ENCODE data around the gene AKNA. TPM values are rescaled to one million over a fixed set of nuclear protein-coding genes. Genes with fewer than 3 reads are reported as not detected.

Gene AKNA
- total RNA-seq, 1 experiment from 2014 or later: 20.6 TPM

DNA sequence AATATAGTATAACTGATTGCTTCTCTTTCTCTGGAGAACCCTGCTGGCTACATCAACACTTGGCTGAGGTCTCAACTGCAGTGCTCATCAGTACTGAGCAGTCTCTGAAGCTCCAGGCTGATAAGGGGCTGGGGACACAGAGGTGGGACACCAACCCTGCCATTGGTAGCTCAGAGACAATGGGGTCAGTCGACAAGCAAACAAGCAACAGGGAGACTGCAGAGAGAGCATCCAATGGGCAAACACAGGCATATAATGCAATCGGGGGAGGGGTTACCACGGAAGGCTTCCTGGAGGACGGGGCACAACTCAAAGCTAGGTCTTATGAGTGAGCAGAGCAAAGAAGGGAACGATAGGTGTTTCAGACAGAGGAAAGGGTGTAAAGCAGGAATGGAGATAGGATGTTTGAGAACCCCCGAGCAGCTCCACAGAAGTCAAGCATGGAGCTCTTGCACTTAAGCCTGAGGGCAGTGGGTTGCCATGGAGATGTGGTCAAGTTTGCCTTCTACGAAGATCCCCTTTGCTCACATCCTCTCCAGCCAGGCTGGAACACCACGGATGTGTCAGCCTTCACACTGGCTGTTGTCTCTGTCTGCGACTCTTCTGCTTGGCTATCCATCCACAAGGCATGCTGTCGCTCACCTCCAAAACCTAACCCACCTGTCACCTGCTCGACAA, 21.5 kb upstream of the AKNA start:
- POLR2A ChIA-PET: no interaction called here
- Histone ChIP-seq H3K4me1 (ENCODE audit: control insufficient read depth in 1 of 2, insufficient read depth in 2 of 2, low read length in 2 of 2) (no peaks in the 10 kb centered on the region), H3K4me3 (replicated peaks in 1 of 2; ENCODE audit: low read depth in 1 of 2, low read length in 2 of 2) (no peak overlapping the region), H3K79me2 (ENCODE audit: insufficient read depth, low read length) (no peaks in the 10 kb centered on the region), H3K4me2 (ENCODE audit: low read length) (no peak overlapping the region), H2AFZ (ENCODE audit: low read depth, low read length, poor library complexity, severe bottlenecking) (no peak overlapping the region), H3K9ac (ENCODE audit: low read length) (no peak overlapping the region), H4K20me1 (ENCODE audit: insufficient read depth) (no peaks in the 10 kb centered on the region), H3K9me2 (ENCODE audit: insufficient read depth) (no peaks in the 10 kb centered on the region), H3K27me3 (ENCODE audit: insufficient read depth, low read length) (no peaks in the 10 kb centered on the region), H3K9me3 (ENCODE audit: control insufficient read depth in 1 of 2, insufficient read depth in 1 of 2, low read depth in 1 of 2, low read length in 2 of 2) (no peaks in the 10 kb centered on the region), H3K36me3 (ENCODE audit: control insufficient read depth in 1 of 2, insufficient read depth in 2 of 2, low read length in 2 of 2) (no peaks in the 10 kb centered on the region), H3K27ac (ENCODE audit: low read depth, low read length) (no peak overlapping the region)
- intact Hi-C loops (cut with micrococcal nuclease): loop anchor here (5.0 kb wide), 1 partner anchor 78 kb away; no protein-coding TSS in a partner anchor
- no TSS peak for BruUV-seq (replicated peaks)
- RAD21 ChIA-PET (ENCODE audit: low non-redundant PET in 1 of 2, low total read pairs in 2 of 2, uncharacterized antibody in 2 of 2, unreplicated experiment in 2 of 2): no interaction called here
- ATAC-seq (no peak), DNase-seq (ENCODE audit: low read depth, low spot score) (no peak)
- CTCF ChIA-PET: no interaction called here
- TF ChIP-seq SIN3A (IDR thresholded peaks at IDR 0.05; ENCODE audit: low read depth) (no peak), EGR1 (IDR thresholded peaks at IDR 0.05; ENCODE audit: low read depth) (no peak), TCF7L2 (IDR thresholded peaks at IDR 0.05; ENCODE audit: borderline replicate concordance, extremely low read depth, insufficient read depth, insufficient read length) (no peak), MAX (IDR thresholded peaks at IDR 0.05) (no peak), ZNF274 (IDR thresholded peaks at IDR 0.05; ENCODE audit: low read depth, low read length) (no peak), ELF1 (IDR thresholded peaks at IDR 0.05; ENCODE audit: borderline replicate concordance, low read depth) (no peak), ATF3 (IDR thresholded peaks at IDR 0.05) (no peak), RAD21 (IDR thresholded peaks at IDR 0.05; ENCODE audit: low read depth) (no peak), CBX3 (IDR thresholded peaks at IDR 0.05; ENCODE audit: low read depth) (no peak), JUND (IDR thresholded peaks at IDR 0.05) (no peak), SRF (IDR thresholded peaks at IDR 0.05; ENCODE audit: low read depth) (no peak), POLR2A (IDR thresholded peaks at IDR 0.05; ENCODE audit: borderline replicate concordance, extremely low read depth, insufficient read depth, insufficient read length) (no peak), EZH2 (IDR thresholded peaks at IDR 0.05) (no peak), CEBPB (IDR thresholded peaks at IDR 0.05; ENCODE audit: low read depth) (no peak), EZH2phosphoT487 (IDR thresholded peaks at IDR 0.05; ENCODE audit: borderline replicate concordance) (no peak), ZFX (IDR thresholded peaks at IDR 0.05) (no peak)
- TF ChIP-seq, protein P1, sequence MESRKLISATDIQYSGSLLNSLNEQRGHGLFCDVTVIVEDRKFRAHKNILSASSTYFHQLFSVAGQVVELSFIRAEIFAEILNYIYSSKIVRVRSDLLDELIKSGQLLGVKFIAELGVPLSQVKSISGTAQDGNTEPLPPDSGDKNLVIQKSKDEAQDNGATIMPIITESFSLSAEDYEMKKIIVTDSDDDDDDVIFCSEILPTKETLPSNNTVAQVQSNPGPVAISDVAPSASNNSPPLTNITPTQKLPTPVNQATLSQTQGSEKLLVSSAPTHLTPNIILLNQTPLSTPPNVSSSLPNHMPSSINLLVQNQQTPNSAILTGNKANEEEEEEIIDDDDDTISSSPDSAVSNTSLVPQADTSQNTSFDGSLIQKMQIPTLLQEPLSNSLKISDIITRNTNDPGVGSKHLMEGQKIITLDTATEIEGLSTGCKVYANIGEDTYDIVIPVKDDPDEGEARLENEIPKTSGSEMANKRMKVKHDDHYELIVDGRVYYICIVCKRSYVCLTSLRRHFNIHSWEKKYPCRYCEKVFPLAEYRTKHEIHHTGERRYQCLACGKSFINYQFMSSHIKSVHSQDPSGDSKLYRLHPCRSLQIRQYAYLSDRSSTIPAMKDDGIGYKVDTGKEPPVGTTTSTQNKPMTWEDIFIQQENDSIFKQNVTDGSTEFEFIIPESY (IDR thresholded peaks at IDR 0.05; ENCODE audit: extremely low read depth, insufficient replicate concordance, low read length): no peak
- TF ChIP-seq, protein P2, sequence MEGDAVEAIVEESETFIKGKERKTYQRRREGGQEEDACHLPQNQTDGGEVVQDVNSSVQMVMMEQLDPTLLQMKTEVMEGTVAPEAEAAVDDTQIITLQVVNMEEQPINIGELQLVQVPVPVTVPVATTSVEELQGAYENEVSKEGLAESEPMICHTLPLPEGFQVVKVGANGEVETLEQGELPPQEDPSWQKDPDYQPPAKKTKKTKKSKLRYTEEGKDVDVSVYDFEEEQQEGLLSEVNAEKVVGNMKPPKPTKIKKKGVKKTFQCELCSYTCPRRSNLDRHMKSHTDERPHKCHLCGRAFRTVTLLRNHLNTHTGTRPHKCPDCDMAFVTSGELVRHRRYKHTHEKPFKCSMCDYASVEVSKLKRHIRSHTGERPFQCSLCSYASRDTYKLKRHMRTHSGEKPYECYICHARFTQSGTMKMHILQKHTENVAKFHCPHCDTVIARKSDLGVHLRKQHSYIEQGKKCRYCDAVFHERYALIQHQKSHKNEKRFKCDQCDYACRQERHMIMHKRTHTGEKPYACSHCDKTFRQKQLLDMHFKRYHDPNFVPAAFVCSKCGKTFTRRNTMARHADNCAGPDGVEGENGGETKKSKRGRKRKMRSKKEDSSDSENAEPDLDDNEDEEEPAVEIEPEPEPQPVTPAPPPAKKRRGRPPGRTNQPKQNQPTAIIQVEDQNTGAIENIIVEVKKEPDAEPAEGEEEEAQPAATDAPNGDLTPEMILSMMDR (IDR thresholded peaks at IDR 0.05 in 2 of 3, conservative IDR thresholded peaks at IDR 0.05 in 1 of 3; ENCODE audit: borderline replicate concordance in 1 of 3, insufficient read depth in 1 of 3, low read depth in 2 of 3, low read length in 2 of 3): no peak
